B cell (primary cell): ENCODE measurements around the gene HHAT. TPM values are rescaled to one million over a fixed set of nuclear protein-coding genes. Genes with fewer than 3 reads are reported as not detected.

Source experiments
- ATAC-seq: fragments of 200-7000 bp; cut with Tn5 transposase; one replicate; pipeline ENCODE4 v1.10.0; 2021; ENCODE audit warnings: low read depth, mild to moderate bottlenecking, moderate number of reproducible peaks, moderate library complexity
- CTCF ChIA-PET: fragments of 350-600 bp; sonication (Branson Sonifier 250); formaldehyde crosslinking; loops from one replicate; lab custom pipeline; 2021; ENCODE audit warnings: antibody characterized with exemption, inconsistent platforms; lab: Charles Lee
- POLR2A ChIA-PET: fragments of 350-600 bp; sonication (Branson Sonifier 250); formaldehyde crosslinking; loops from one replicate; lab custom pipeline; 2021; ENCODE audit warnings: antibody characterized with exemption; lab: Charles Lee
- DNase-seq: peaks from one replicate; pipeline ENCODE4 v3.0.0; 2013
- H2AFZ ChIP-seq: 2 replicates; pipeline ENCODE4 v1.6.1; 2012; ENCODE audit warnings: mild to moderate bottlenecking, low read depth, low read length; ENCODE audit not compliant: insufficient read depth, poor library complexity, severe bottlenecking
- H3K27ac ChIP-seq, 2 donors: 1 replicate in 1 of 2; 2 replicates in 1 of 2; pipeline ENCODE4 v1.5.1; 2012 to 2013; ENCODE audit warnings: low read length in 2 of 2, mild to moderate bottlenecking in 2 of 2, moderate library complexity in 1 of 2
- H3K27me3 ChIP-seq, 4 experiments: fragments of 200-600 bp in 1 of 4; sonication (generic) in 1 of 4; replicated peaks in 1 of 4; 1 replicate in 2 of 4; 2 replicates in 2 of 4; pipeline versions ENCODE4 v1.6.1 to v1.7.0; 2013 to 2016; ENCODE audit warnings: low read length in 3 of 4, mild to moderate bottlenecking in 2 of 4, mixed read lengths in 1 of 4, moderate library complexity in 1 of 4; ENCODE audit not compliant: insufficient read depth in 4 of 4, control insufficient read depth in 3 of 4; ENCODE audit errors: control extremely low read depth in 1 of 4
- H3K36me3 ChIP-seq, 2 experiments: replicated peaks in 1 of 2; 1 replicate in 1 of 2; 2 replicates in 1 of 2; pipeline versions ENCODE4 v1.6.1 to v1.7.1; 2013; ENCODE audit warnings: low read length in 1 of 2; ENCODE audit not compliant: insufficient read depth in 2 of 2, control insufficient read depth in 1 of 2; ENCODE audit errors: control extremely low read depth in 1 of 2, extremely low read depth in 1 of 2
- H3K4me1 ChIP-seq, 2 donors: fragments of 200-600 bp in 1 of 2; sonication (generic) in 1 of 2; 1 replicate in 1 of 2; 2 replicates in 1 of 2; pipeline versions ENCODE4 v1.5.1 to v1.6.1; 2013 to 2017; ENCODE audit warnings: low read length in 2 of 2; ENCODE audit not compliant: control insufficient read depth in 2 of 2, insufficient read depth in 2 of 2
- H3K4me2 ChIP-seq: replicated peaks from 2 replicates; pipeline ENCODE3; 2012; ENCODE audit warnings: mild to moderate bottlenecking, low read depth, low read length; ENCODE audit not compliant: poor library complexity, severe bottlenecking
- H3K4me3 ChIP-seq, 5 experiments: fragments of 200-600 bp in 1 of 5; sonication (generic) in 1 of 5; 1 replicate in 3 of 5; 2 replicates in 2 of 5; pipeline versions ENCODE4 v1.5.1 to v1.7.0; 2011 to 2016; ENCODE audit warnings: low read length in 4 of 5, mild to moderate bottlenecking in 4 of 5, low read depth in 2 of 5, control low read depth in 1 of 5, moderate library complexity in 1 of 5; ENCODE audit not compliant: insufficient read depth in 1 of 5; ENCODE audit errors: control extremely low read depth in 1 of 5, extremely low read depth in 1 of 5
- H3K79me2 ChIP-seq: fragments of 200-600 bp; sonication (generic); one replicate; pipeline ENCODE4 v1.6.0; 2016; ENCODE audit warnings: low read length; ENCODE audit not compliant: control insufficient read depth, insufficient read depth
- H3K9ac ChIP-seq: fragments of 200-600 bp; sonication (generic); 2 replicates; pipeline ENCODE4 v1.6.1; 2017; ENCODE audit warnings: mild to moderate bottlenecking, low read length, moderate library complexity
- H3K9me3 ChIP-seq, 3 donors: one replicate each; pipeline versions ENCODE4 v1.6.1 to v1.7.1; 2013; ENCODE audit warnings: low read length in 2 of 3; ENCODE audit not compliant: control insufficient read depth in 2 of 3, insufficient read depth in 1 of 3; ENCODE audit errors: control extremely low read depth in 1 of 3
- H4K20me1 ChIP-seq: 2 replicates; pipeline ENCODE4 v1.6.0; 2012; ENCODE audit warnings: mild to moderate bottlenecking, low read length; ENCODE audit not compliant: insufficient read depth, control insufficient read depth, poor library complexity, severe bottlenecking
- H3K27ac Mint-ChIP-seq: one replicate; pipeline ENCODE4 v1.8.0; 2021; ENCODE audit warnings: mixed read lengths
- H3K27me3 Mint-ChIP-seq: one replicate; pipeline ENCODE4 v1.8.0; 2021; ENCODE audit warnings: mixed read lengths
- H3K4me1 Mint-ChIP-seq: one replicate; pipeline ENCODE4 v1.8.0; 2021; ENCODE audit warnings: mixed read lengths
- H3K4me3 Mint-ChIP-seq: one replicate; pipeline ENCODE4 v1.8.0; 2021; ENCODE audit warnings: mixed read lengths
- H3K9me3 Mint-ChIP-seq: one replicate; pipeline ENCODE4 v1.8.0; 2022; ENCODE audit warnings: mixed read lengths; ENCODE audit not compliant: insufficient read depth
- EZH2 ChIP-seq: IDR thresholded peaks from 2 replicates; pipeline ENCODE4 v1.6.1; 2012; ENCODE audit warnings: borderline replicate concordance, low read depth, mild to moderate bottlenecking, moderate library complexity, low read length; ENCODE audit not compliant: insufficient read depth, poor library complexity, severe bottlenecking
- WGBS: methylation state at CpG from one replicate; pipeline ENCODE4 v1.1.5; 2013; ENCODE audit warnings: missing lambda C conversion rate; ENCODE audit not compliant: insufficient coverage; 5-methylcytosine and 5-hydroxymethylcytosine counted together
- intact Hi-C: fragments of 100-400 bp; cut with micrococcal nuclease; formaldehyde crosslinking; loops from one replicate; pipeline ENCODE4 v1.10.0; 2022
- polyA plus RNA-seq: library from polyadenylated mRNA; depleted of rRNA; stranded (reverse); fragments of >200 nt; gene quantifications from 2 replicates; pipeline ENCODE4 v1.2.3, GENCODE V29; 2012
- total RNA-seq, 2 donors: library from RNA; stranded (reverse); fragments of 120-200 nt in 1 of 2; gene quantifications; 1 replicate in 1 of 2; 2 replicates in 1 of 2; pipeline versions ENCODE4 v1.2.3 to v1.2.4, GENCODE V29; 2013 to 2022
- TF ChIP-seq, protein P1 (sequence below): fragments of 200-600 bp; IDR thresholded peaks from one replicate; pipeline ENCODE4 v1.8.0; 2022; ENCODE audit warnings: antibody characterized with exemption, mild to moderate bottlenecking

HHAT gene
- total and polyA plus RNA-seq, 2 donors (not counting 1 experiment from before 2014, with no cell fraction given) = 4.0 to 28.2 TPM

GRCh38 chr1:210465150-210465549 lies 136.4 kb downstream of the HHAT start:
- Histone ChIP-seq H3K9me3 (no peaks in the 10 kb centered on the region), H2AFZ (no peak overlapping the region), H3K4me2 (no peak overlapping the region), H4K20me1 (no peaks in the 10 kb centered on the region), H3K4me1 (no peaks in the 10 kb centered on the region), H3K79me2 (no peaks in the 10 kb centered on the region), H3K36me3 (no peaks in the 10 kb centered on the region), H3K27me3 (no peaks in the 10 kb centered on the region), H3K9ac (no peak overlapping the region), H3K4me3 (no peak overlapping the region), H3K27ac (no peak overlapping the region)
- no peak for TF ChIP-seq EZH2
- ChIA-PET POLR2A (no interaction called here), CTCF (no interaction called here)
- DNase-seq (no peak), ATAC-seq (no peak)
- Mint-ChIP-seq H3K4me3 (no peak overlapping the region), H3K27ac (no peak overlapping the region), H3K27me3 (no peaks in the 10 kb centered on the region), H3K4me1 (no peaks in the 10 kb centered on the region), H3K9me3 (no peaks in the 10 kb centered on the region)
- intact Hi-C loops = no loop called here
- WGBS = 100% methylated on average over 3 of the region's 3 CpGs

DNA sequence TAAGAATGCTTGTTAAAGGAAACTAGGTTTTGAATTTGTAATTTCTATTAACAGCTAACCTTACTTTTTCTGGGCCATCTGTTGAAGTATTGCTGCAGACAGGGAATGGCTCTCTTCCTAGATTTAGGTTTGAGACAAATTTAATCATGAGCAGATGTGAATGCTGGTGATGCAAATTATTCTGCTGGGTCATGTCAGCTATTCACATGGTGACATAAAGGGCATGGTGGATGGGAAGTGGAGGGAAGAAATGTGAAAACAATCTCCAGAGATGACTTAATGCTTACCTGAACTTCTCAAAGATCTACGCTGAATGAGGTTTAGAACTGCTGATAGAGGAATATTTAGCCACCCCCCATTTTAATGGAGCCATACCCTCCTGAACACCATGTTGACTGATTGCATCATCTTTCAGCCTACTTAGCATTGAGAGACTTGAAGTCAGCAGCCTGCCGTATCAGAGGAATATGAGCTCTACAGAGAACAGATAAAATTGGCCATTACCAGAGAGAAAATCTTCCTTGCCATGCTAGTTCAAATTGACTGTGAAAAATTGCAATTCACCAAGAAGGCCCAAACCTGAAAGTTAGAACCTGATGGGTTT lies 138.8 kb downstream of the HHAT start:
- WGBS = 100% methylated on average over 2 of the region's 2 CpGs
- no peaks in the 10 kb centered on the region for H3K4me1 ChIP-seq
- no peaks in the 10 kb centered on the region for H4K20me1 ChIP-seq
- Mint-ChIP-seq H3K4me3 (no peak overlapping the region), H3K9me3 (no peaks in the 10 kb centered on the region), H3K27ac (no peak overlapping the region), H3K4me1 (no peaks in the 10 kb centered on the region), H3K27me3 (no peaks in the 10 kb centered on the region)
- no peak for TF ChIP-seq EZH2
- TF ChIP-seq, protein P1, sequence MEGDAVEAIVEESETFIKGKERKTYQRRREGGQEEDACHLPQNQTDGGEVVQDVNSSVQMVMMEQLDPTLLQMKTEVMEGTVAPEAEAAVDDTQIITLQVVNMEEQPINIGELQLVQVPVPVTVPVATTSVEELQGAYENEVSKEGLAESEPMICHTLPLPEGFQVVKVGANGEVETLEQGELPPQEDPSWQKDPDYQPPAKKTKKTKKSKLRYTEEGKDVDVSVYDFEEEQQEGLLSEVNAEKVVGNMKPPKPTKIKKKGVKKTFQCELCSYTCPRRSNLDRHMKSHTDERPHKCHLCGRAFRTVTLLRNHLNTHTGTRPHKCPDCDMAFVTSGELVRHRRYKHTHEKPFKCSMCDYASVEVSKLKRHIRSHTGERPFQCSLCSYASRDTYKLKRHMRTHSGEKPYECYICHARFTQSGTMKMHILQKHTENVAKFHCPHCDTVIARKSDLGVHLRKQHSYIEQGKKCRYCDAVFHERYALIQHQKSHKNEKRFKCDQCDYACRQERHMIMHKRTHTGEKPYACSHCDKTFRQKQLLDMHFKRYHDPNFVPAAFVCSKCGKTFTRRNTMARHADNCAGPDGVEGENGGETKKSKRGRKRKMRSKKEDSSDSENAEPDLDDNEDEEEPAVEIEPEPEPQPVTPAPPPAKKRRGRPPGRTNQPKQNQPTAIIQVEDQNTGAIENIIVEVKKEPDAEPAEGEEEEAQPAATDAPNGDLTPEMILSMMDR = no peak
- H3K36me3 ChIP-seq = no peaks in the 10 kb centered on the region
- intact Hi-C loops = no loop called here
- H3K4me3 ChIP-seq = no peak overlapping the region
- no peak overlapping the region for H3K27ac ChIP-seq
- ATAC-seq = no peak
- ChIA-PET POLR2A (no interaction called here), CTCF (no interaction called here)
- H3K4me2 ChIP-seq = no peak overlapping the region
- no peak overlapping the region for H3K9ac ChIP-seq
- no peaks in the 10 kb centered on the region for H3K27me3 ChIP-seq
- no peak overlapping the region for H2AFZ ChIP-seq
- no peaks in the 10 kb centered on the region for H3K9me3 ChIP-seq
- DNase-seq = no peak
- H3K79me2 ChIP-seq = no peaks in the 10 kb centered on the region
